ENCODE results near the gene DNM3.

The DNM3 gene

GRCh38 chr1:172185996-172186395, 344.7 kb downstream of the DNM3 start:
- no peaks in the 10 kb centered on the region for H3K27me3 ChIP-seq (ENCODE audit: control insufficient read depth in 1 of 2, insufficient read depth in 2 of 2, low read length in 2 of 2)
- H3K27ac ChIP-seq (ENCODE audit: low read depth, low read length) = no peak overlapping the region
- H3K36me3 ChIP-seq (ENCODE audit: insufficient read depth, low read length) = no peaks in the 10 kb centered on the region
- H3K4me1 ChIP-seq (ENCODE audit: insufficient read depth, low read length) = peaks cover 27% of the 10 kb centered on the region
- H3K4me3 ChIP-seq (ENCODE audit: low read depth in 1 of 2, low read length in 2 of 2) = no peak overlapping the region
- H3K9me3 ChIP-seq (ENCODE audit: low read length) = no peaks in the 10 kb centered on the region
- no peak overlapping the region for H3K9ac ChIP-seq (ENCODE audit: low read length)

DNA sequence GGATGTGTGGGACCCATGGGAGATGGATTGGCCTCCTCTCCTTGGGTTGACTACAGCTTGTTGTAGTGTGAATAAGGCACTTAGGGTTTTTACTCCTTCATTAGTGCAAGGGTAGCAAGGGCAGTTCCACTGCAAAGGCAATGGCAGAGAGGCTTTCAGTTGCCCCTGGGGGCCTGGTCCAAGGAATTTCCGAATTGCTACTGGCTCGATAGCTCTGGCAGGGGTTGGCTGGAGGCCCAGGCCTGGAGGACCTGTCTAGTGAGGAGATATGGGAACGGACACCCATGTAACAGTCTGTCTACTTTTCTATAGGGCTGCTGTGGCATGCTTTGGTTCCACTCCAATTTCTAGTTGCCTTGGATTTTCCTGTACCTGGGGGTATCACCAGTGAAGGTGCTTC, 360.3 kb downstream of the DNM3 start:
- no peak overlapping the region for H3K4me3 ChIP-seq (ENCODE audit: low read depth in 1 of 2, low read length in 2 of 2)
- no peaks in the 10 kb centered on the region for H3K4me1 ChIP-seq (ENCODE audit: insufficient read depth, low read length)
- no peak overlapping the region for H3K9ac ChIP-seq (ENCODE audit: low read length)
- H3K27me3 ChIP-seq (ENCODE audit: control insufficient read depth in 1 of 2, insufficient read depth in 2 of 2, low read length in 2 of 2) = no peaks in the 10 kb centered on the region
- H3K36me3 ChIP-seq (ENCODE audit: insufficient read depth, low read length) = no peaks in the 10 kb centered on the region
- peaks cover 6% of the 10 kb centered on the region for H3K9me3 ChIP-seq (ENCODE audit: low read length)
- no peak overlapping the region for H3K27ac ChIP-seq (ENCODE audit: low read depth, low read length)

DNA sequence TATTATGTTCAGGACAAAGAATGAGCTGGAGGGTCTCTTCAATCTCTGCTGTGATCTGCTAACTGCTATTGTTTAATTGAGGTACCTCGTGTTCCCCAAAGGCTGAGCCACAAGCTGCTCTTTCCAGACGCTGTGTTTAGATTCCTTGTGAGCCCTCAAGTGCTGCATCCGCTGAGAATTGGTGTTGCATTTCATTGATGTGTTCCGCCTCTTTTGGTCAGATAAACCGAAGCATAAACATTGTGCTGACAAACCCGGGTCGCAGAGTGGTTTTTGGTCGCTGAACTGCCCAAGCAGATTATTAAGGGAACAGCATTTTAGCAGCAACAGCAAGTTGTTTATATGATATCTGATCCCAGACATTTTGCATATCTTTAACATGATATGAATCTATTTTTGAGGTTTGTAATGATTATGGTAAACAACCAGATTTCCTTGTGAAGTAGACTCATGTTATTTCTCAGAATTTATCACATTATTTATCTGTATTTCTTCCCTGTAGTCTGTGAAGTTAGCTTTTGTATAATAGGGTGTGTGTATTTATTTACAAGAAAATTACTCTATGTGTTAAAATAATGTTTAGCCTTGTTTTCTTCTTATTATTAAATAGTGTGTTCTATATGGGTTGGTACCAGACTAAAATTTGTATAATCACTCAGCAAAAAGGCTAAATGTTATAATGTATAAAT, 362.0 kb downstream of the DNM3 start:
- Histone ChIP-seq H3K4me1 (ENCODE audit: insufficient read depth, low read length) (no peaks in the 10 kb centered on the region), H3K9me3 (ENCODE audit: low read length) (peaks cover 6% of the 10 kb centered on the region), H3K27ac (ENCODE audit: low read depth, low read length) (no peak overlapping the region), H3K4me3 (ENCODE audit: low read depth in 1 of 2, low read length in 2 of 2) (no peak overlapping the region), H3K36me3 (ENCODE audit: insufficient read depth, low read length) (no peaks in the 10 kb centered on the region), H3K9ac (ENCODE audit: low read length) (no peak overlapping the region), H3K27me3 (ENCODE audit: control insufficient read depth in 1 of 2, insufficient read depth in 2 of 2, low read length in 2 of 2) (no peaks in the 10 kb centered on the region)

- Histone ChIP-seq H3K4me1 (ENCODE audit: insufficient read depth, low read length) (no peaks in the 10 kb centered on the region), H3K27ac (ENCODE audit: low read depth, low read length) (no peak overlapping the region), H3K27me3 (ENCODE audit: control insufficient read depth in 1 of 2, insufficient read depth in 2 of 2, low read length in 2 of 2) (no peaks in the 10 kb centered on the region), H3K9ac (ENCODE audit: low read length) (no peak overlapping the region), H3K4me3 (ENCODE audit: low read depth in 1 of 2, low read length in 2 of 2) (no peak overlapping the region), H3K9me3 (ENCODE audit: low read length) (peaks cover 3% of the 10 kb centered on the region), H3K36me3 (ENCODE audit: insufficient read depth, low read length) (no peaks in the 10 kb centered on the region)
Observed at GRCh38 chr1:172203902-172204301, 362.6 kb downstream of the DNM3 start.

DNA sequence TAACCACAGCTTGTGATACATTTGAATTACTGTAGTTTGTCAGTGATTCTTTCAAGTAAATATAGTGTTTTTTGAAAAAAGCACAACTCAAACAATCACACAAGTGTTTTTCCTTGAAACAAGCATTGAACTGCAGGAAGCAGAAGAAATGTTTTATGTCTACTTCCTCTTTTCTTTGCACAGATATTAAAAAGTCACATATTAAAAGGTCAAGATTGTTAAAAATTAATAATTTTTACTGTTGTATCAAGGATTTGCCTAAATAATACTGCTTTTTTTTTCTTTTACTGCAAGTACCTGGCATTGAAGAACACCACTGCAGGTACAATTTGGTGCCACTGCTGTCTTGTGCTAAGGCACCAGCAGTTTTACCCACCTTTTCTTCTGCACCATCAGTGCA, 365.0 kb downstream of the DNM3 start:
- no peak overlapping the region for H3K4me3 ChIP-seq (ENCODE audit: low read depth in 1 of 2, low read length in 2 of 2)
- no peak overlapping the region for H3K9ac ChIP-seq (ENCODE audit: low read length)
- no peaks in the 10 kb centered on the region for H3K36me3 ChIP-seq (ENCODE audit: insufficient read depth, low read length)
- H3K4me1 ChIP-seq (ENCODE audit: insufficient read depth, low read length) = no peaks in the 10 kb centered on the region
- H3K9me3 ChIP-seq (ENCODE audit: low read length) = no peaks in the 10 kb centered on the region
- H3K27ac ChIP-seq (ENCODE audit: low read depth, low read length) = no peak overlapping the region
- no peaks in the 10 kb centered on the region for H3K27me3 ChIP-seq (ENCODE audit: control insufficient read depth in 1 of 2, insufficient read depth in 2 of 2, low read length in 2 of 2)

DNA sequence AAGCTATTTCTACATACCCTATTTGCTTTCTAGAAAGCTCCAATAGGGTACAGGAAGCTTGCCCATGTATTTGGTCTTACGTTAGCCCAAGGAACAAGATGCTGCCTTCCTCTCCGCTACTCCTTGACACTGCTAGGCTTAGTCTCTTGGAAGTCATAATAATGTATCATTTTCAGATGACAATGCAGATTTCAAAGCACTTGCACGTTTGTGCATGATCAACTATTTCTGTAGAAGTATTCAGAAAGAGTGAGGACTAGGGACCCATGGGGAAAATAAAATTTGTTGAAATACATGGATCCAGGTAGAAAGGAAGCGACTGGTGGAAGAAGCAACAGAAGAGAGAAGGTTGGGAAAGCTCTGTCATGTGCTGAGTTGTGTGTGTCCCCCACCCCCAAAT, 367.3 kb downstream of the DNM3 start:
- no peaks in the 10 kb centered on the region for H3K4me1 ChIP-seq (ENCODE audit: insufficient read depth, low read length)

GRCh38 chr1:172211221-172211620, 369.9 kb downstream of the DNM3 start:
- H3K27ac ChIP-seq (ENCODE audit: low read depth, low read length) = no peak overlapping the region
- H3K9me3 ChIP-seq (ENCODE audit: low read length) = no peaks in the 10 kb centered on the region
- H3K27me3 ChIP-seq (ENCODE audit: control insufficient read depth in 1 of 2, insufficient read depth in 2 of 2, low read length in 2 of 2) = no peaks in the 10 kb centered on the region
- no peaks in the 10 kb centered on the region for H3K36me3 ChIP-seq (ENCODE audit: insufficient read depth, low read length)
- H3K9ac ChIP-seq (ENCODE audit: low read length) = no peak overlapping the region
- H3K4me1 ChIP-seq (ENCODE audit: insufficient read depth, low read length) = no peaks in the 10 kb centered on the region
- no peak overlapping the region for H3K4me3 ChIP-seq (ENCODE audit: low read depth in 1 of 2, low read length in 2 of 2)

More for the DNA sequence above, 367.3 kb downstream of the DNM3 start:
- Histone ChIP-seq H3K27ac (ENCODE audit: low read depth, low read length) (no peak overlapping the region), H3K4me3 (ENCODE audit: low read depth in 1 of 2, low read length in 2 of 2) (no peak overlapping the region), H3K27me3 (ENCODE audit: control insufficient read depth in 1 of 2, insufficient read depth in 2 of 2, low read length in 2 of 2) (no peaks in the 10 kb centered on the region), H3K9ac (ENCODE audit: low read length) (no peak overlapping the region), H3K36me3 (ENCODE audit: insufficient read depth, low read length) (no peaks in the 10 kb centered on the region), H3K9me3 (ENCODE audit: low read length) (no peaks in the 10 kb centered on the region)

- Histone ChIP-seq H3K4me3 (ENCODE audit: low read depth in 1 of 2, low read length in 2 of 2) (no peak overlapping the region), H3K9ac (ENCODE audit: low read length) (no peak overlapping the region)
Observed at GRCh38 chr1:172212124-172212523, 370.8 kb downstream of the DNM3 start.

DNA sequence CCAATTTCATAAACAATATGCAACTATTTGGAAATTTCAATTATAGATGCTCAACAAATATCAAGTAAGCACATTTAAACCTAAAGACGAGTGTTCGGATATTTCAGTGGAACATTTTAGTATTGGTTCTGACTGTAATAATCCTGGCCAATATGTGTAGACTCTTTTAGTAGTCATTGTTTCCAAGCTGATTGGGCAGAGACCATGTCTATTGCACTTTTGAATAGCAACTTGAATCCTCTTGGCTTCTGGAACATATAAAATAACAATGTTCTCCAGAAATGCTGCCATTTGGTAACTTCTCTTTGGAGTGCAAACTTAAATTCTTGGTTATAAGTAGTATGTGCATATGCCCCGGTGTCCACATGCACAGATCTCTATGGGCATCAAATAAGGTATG, 373.7 kb downstream of the DNM3 start:
- H3K9me3 ChIP-seq (ENCODE audit: low read length) = no peaks in the 10 kb centered on the region
- H3K36me3 ChIP-seq (ENCODE audit: insufficient read depth, low read length) = no peaks in the 10 kb centered on the region
- no peak overlapping the region for H3K27ac ChIP-seq (ENCODE audit: low read depth, low read length)
- H3K27me3 ChIP-seq (ENCODE audit: control insufficient read depth in 1 of 2, insufficient read depth in 2 of 2, low read length in 2 of 2) = no peaks in the 10 kb centered on the region
- no peak overlapping the region for H3K4me3 ChIP-seq (ENCODE audit: low read depth in 1 of 2, low read length in 2 of 2)
- H3K4me1 ChIP-seq (ENCODE audit: insufficient read depth, low read length) = no peaks in the 10 kb centered on the region
- H3K9ac ChIP-seq (ENCODE audit: low read length) = no peak overlapping the region

More at GRCh38 chr1:172212124-172212523, 370.8 kb downstream of the DNM3 start:
- H3K27me3 ChIP-seq (ENCODE audit: control insufficient read depth in 1 of 2, insufficient read depth in 2 of 2, low read length in 2 of 2) = no peaks in the 10 kb centered on the region
- H3K36me3 ChIP-seq (ENCODE audit: insufficient read depth, low read length) = no peaks in the 10 kb centered on the region
- H3K9me3 ChIP-seq (ENCODE audit: low read length) = no peaks in the 10 kb centered on the region
- no peak overlapping the region for H3K27ac ChIP-seq (ENCODE audit: low read depth, low read length)
- no peaks in the 10 kb centered on the region for H3K4me1 ChIP-seq (ENCODE audit: insufficient read depth, low read length)

DNA sequence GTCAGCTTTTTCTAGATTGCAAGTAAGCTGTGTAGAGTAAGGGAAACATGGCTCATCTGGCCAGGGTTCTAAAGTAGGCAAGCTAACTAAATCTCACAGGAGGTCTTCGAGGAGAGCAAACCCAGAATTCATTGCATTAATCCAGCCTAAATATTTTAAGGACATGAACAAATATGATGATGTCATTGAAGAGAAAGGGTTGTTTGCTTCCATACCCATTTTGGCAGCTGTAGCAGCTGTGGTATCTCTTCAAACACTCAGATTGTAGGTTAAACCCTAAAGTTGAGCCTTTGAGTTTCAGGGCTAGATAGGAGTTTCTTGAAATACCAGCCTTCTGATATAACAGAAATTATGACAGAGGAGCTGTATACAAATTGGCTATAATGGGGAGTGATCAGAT, 378.7 kb downstream of the DNM3 start:
- H3K4me1 ChIP-seq (ENCODE audit: insufficient read depth, low read length) = no peaks in the 10 kb centered on the region
- H3K9me3 ChIP-seq (ENCODE audit: low read length) = no peaks in the 10 kb centered on the region
- H3K36me3 ChIP-seq (ENCODE audit: insufficient read depth, low read length) = no peaks in the 10 kb centered on the region
- H3K4me3 ChIP-seq (ENCODE audit: low read depth in 1 of 2, low read length in 2 of 2) = no peak overlapping the region
- no peak overlapping the region for H3K9ac ChIP-seq (ENCODE audit: low read length)
- no peak overlapping the region for H3K27ac ChIP-seq (ENCODE audit: low read depth, low read length)
- no peaks in the 10 kb centered on the region for H3K27me3 ChIP-seq (ENCODE audit: control insufficient read depth in 1 of 2, insufficient read depth in 2 of 2, low read length in 2 of 2)

- H3K27ac ChIP-seq (ENCODE audit: low read depth, low read length) = no peak overlapping the region
- no peak overlapping the region for H3K9ac ChIP-seq (ENCODE audit: low read length)
- no peaks in the 10 kb centered on the region for H3K36me3 ChIP-seq (ENCODE audit: insufficient read depth, low read length)
- no peaks in the 10 kb centered on the region for H3K4me1 ChIP-seq (ENCODE audit: insufficient read depth, low read length)
- no peak overlapping the region for H3K4me3 ChIP-seq (ENCODE audit: low read depth in 1 of 2, low read length in 2 of 2)
- no peaks in the 10 kb centered on the region for H3K27me3 ChIP-seq (ENCODE audit: control insufficient read depth in 1 of 2, insufficient read depth in 2 of 2, low read length in 2 of 2)
- no peaks in the 10 kb centered on the region for H3K9me3 ChIP-seq (ENCODE audit: low read length)
Observed at GRCh38 chr1:172220376-172220775, 379.1 kb downstream of the DNM3 start.

DNA sequence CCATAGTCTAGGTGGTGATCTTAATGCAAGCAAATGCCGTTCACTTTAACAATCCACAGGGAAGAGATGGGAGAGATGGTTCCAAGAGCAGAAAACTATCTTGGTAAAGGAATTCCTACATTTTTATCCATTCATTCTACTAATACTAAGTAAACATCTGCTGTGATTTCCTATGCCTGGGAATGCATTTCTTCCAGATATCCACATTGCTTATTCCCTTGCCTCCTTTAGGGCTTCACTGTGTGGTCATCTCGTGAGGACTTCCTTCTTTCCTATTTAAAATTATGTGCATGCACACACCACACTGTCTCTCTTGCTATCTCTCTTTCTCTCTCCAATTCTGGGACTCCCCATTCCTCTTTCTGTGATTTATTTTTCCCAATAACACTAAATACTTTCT, 380.1 kb downstream of the DNM3 start:
- Histone ChIP-seq H3K36me3 (ENCODE audit: insufficient read depth, low read length) (no peaks in the 10 kb centered on the region), H3K9me3 (ENCODE audit: low read length) (no peaks in the 10 kb centered on the region), H3K4me1 (ENCODE audit: insufficient read depth, low read length) (no peaks in the 10 kb centered on the region), H3K27ac (ENCODE audit: low read depth, low read length) (no peak overlapping the region), H3K4me3 (ENCODE audit: low read depth in 1 of 2, low read length in 2 of 2) (no peak overlapping the region), H3K9ac (ENCODE audit: low read length) (no peak overlapping the region), H3K27me3 (ENCODE audit: control insufficient read depth in 1 of 2, insufficient read depth in 2 of 2, low read length in 2 of 2) (no peaks in the 10 kb centered on the region)

All from muscle layer of colon (tissue), 2 donors.